Parietal lobe (tissue), 2 donors: ENCODE results near the gene PAQR9. TPM values are rescaled to one million over a fixed set of nuclear protein-coding genes. Genes with fewer than 3 reads are reported as not detected.

Experiments used
- small RNA-seq: library from RNA; depleted of rRNA; stranded (forward); fragments of <200 nt; gene quantifications from one replicate; pipeline ENCODE3, GENCODE V24; 2014; ENCODE audit warnings: low replicate concordance
- total RNA-seq: library from RNA; depleted of rRNA; stranded (reverse); fragments of >200 nt; gene quantifications from one replicate; pipeline ENCODE4 v1.2.3, GENCODE V29; 2014

The PAQR9 gene
- total RNA-seq: 1.6 TPM

DNA sequence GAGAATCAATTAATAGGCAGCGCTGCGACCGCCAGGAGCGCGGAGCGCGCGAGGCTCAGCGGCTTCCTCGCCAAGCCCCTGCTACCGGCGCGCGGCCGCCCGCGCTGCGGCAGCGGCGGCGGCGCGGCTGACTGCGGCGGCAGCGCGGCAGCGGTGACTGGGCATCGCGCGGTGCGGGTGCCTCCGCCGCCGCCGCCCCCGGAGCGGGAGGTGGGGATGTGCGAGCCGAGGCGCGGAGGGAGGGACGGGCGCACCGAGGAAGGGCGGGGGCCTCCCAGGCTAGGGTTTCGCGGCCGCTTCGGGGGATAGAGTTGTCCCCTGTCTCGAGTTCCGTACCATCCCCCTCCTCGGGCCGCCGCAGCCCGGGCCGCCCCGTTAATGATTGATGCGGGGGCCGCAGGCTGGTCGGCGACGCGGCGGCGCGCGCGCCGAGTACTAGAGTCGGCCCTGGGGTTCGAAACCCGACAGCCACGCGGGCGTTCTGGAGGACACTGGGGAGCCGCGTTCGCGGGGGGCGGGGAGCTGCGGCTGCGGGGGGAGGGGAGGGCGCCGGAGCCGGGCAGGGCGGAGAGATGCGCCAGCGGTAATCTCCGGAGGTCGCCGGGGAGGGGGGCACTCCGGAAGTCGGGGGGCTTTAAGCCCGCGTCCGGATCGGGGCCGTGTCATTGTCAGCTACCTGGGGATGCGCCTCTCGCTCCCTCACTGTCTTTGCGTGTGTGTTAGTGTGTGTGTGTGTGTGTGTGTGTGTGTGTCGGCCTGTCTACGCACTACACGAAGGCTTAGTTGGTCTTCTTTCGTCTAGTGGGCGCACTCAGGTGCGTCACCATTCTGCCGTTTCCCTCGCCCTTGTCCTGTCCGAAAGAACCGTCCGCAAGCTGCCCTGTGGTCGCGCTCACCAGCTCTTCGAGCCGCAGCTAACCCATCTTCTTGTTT, at the start of gene PAQR9:
Gene PAQR9 (minus strand): TSS at position 159 of the 933 bp plus-strand sequence. CDS start 338 bp downstream, outside the sequence.

GRCh38 chr3:143001369-143002082, 38.1 kb upstream of the PAQR9 start, which contains the start of gene U2SURP:
TSS of gene U2SURP (plus strand) at chr3:143001570. CDS start at chr3:143001629, 59 bp downstream.

Small RNA genes lying within 50 kb of the gene (small RNA-seq; reads per million reads assigned to genes)
- gene AC021074.2: not detected

Other genes with a start within 250 kb of the PAQR9 start
- 113 TPM for gene TRPC1, start 239.6 kb downstream of the PAQR9 start, total RNA-seq
- 4.4 TPM for gene PCOLCE2, start 74.6 kb downstream of the PAQR9 start, total RNA-seq
- 218 TPM for gene U2SURP, start 37.9 kb upstream of the PAQR9 start, total RNA-seq
- gene CHST2, start 156.1 kb upstream of the PAQR9 start, total RNA-seq: 34.1 TPM